Memory B cell (primary cell): ENCODE data around the gene PLD1.
"Not testable (repeated sequence)": the region's sequence is repeated elsewhere in the genome, so short reads cannot be mapped to it uniquely, and the experiment has no call there.

Experiments used
- ATAC-seq: fragments of 150-1000 bp; cut with Tn5 transposase; 2 replicates; pipeline ENCODE4 v1.10.0; 2021; ENCODE audit warnings: low read depth, mild to moderate bottlenecking, moderate library complexity
- DNase-seq, 2 donors: peaks; one replicate each; pipeline ENCODE4 v3.0.0; 2022; ENCODE audit warnings: low spot score in 2 of 2
- H3K27ac Mint-ChIP-seq: one replicate; pipeline ENCODE4 v1.8.0; 2022; ENCODE audit warnings: mild to moderate bottlenecking, moderate library complexity, mixed read lengths
- H3K27me3 Mint-ChIP-seq: one replicate; pipeline ENCODE4 v1.8.0; 2022; ENCODE audit warnings: mixed read lengths
- H3K36me3 Mint-ChIP-seq: one replicate; pipeline ENCODE4 v1.8.0; 2022; ENCODE audit warnings: mild to moderate bottlenecking, mixed read lengths
- H3K4me1 Mint-ChIP-seq: one replicate; pipeline ENCODE4 v1.8.0; 2022; ENCODE audit warnings: mixed read lengths
- H3K4me3 Mint-ChIP-seq: one replicate; pipeline ENCODE4 v1.8.0; 2022; ENCODE audit warnings: mild to moderate bottlenecking, moderate library complexity, mixed read lengths
- H3K9me3 Mint-ChIP-seq: one replicate; pipeline ENCODE4 v1.8.0; 2022; ENCODE audit warnings: mixed read lengths

The PLD1 gene

GRCh38 chr3:171574556-171575240, 235.6 kb downstream of the PLD1 start:
- no peaks in the 10 kb centered on the region for H3K4me1 Mint-ChIP-seq
- no peak for ATAC-seq
- peaks cover 1% of the 10 kb centered on the region for H3K36me3 Mint-ChIP-seq
- H3K27me3 Mint-ChIP-seq = peaks cover 19% of the 10 kb centered on the region
- no peaks in the 10 kb centered on the region for H3K9me3 Mint-ChIP-seq
- H3K4me3 Mint-ChIP-seq = no peak overlapping the region
- DNase-seq = no peak
- no peak overlapping the region for H3K27ac Mint-ChIP-seq

DNA sequence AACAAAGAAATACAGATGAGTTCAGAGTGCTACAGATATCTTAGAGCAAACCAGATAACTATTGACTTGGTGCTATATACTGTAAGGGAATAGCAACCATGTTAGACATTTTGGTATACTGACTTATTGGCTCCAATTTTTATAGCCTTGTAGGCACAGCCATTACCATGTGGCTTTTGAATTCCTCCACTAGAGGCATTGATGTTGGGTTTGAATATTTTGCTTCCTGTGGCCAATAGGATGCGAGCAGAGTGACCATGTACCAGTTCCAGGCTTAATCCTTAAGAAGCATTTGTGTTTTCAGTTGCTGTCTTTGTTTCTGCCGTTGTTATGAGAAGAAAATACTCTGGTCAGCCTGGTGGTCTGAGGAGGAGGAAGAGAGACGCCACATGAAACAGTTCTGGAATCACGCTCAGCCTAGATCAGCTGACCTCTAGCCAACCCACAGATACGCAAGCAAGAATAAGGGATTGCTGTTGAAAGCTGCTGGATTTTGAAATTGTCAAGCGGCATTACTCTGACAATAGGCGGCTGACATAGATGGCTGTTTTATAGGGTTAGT, 240.6 kb downstream of the PLD1 start:
- DNase-seq (no peak), ATAC-seq (no peak)
- Mint-ChIP-seq H3K27me3 (peaks cover 2% of the 10 kb centered on the region), H3K4me3 (no peak overlapping the region), H3K36me3 (no peaks in the 10 kb centered on the region), H3K27ac (no peak overlapping the region), H3K4me1 (no peaks in the 10 kb centered on the region), H3K9me3 (no peaks in the 10 kb centered on the region)

DNA sequence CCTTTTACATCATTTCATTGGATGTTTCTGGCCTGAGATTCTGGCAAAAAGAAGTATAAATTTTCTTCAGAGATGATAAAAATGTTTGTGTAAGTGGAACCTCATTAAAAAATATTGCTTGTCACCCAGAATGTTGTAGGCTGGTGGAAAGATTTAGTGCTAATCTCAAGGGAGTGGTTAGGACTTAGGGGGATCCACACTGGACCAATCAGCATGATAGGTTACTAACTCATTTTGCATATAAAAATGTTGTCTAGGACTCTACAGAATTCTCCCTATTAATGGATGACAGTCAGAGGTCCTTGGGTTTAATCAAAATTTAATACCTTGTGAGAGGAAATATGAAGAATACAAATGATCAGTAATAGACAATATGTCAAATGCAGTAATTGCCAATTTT, 241.5 kb downstream of the PLD1 start:
- Mint-ChIP-seq H3K27ac (no peak overlapping the region), H3K27me3 (peaks cover 2% of the 10 kb centered on the region), H3K36me3 (no peaks in the 10 kb centered on the region), H3K9me3 (no peaks in the 10 kb centered on the region), H3K4me3 (no peak overlapping the region), H3K4me1 (no peaks in the 10 kb centered on the region)
- ATAC-seq (no peak), DNase-seq (no peak)

DNA sequence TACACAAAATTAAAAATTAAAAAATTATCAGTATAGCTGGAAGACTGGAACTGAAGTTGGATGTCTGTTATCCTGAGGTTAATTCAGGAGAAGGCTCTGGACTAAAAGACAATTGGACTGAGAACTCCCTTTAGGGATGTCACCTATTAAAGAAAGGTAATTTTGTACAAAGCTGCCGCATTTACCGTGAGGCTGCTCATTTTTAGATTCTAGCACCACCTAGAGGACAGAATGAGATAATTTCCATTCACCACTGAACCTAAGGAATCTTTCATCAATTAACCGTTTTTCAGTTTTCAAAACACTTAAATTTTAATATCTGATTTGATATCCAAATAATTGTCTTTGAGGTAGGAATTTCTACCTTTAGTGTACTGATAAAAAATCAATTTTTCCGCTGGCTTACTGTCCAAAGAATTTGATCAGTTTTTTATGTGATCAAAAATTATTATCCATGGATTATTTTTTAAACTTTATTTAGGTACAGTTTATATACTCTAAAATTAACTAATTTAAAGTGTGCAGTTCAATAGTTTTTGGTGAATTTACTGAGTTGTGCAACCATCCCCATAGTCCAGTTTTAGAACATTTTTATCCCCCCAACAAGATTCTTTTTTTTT, 243.4 kb downstream of the PLD1 start:
- Mint-ChIP-seq H3K36me3 (no peaks in the 10 kb centered on the region), H3K27ac (no peak overlapping the region), H3K4me1 (no peaks in the 10 kb centered on the region), H3K9me3 (no peaks in the 10 kb centered on the region), H3K4me3 (no peak overlapping the region), H3K27me3 (peaks cover 2% of the 10 kb centered on the region)
- DNase-seq (peak in 1 of 2 donors; percentile 23), ATAC-seq (peak; percentile 47)

- no peaks in the 10 kb centered on the region for H3K36me3 Mint-ChIP-seq
- no peak overlapping the region for H3K4me3 Mint-ChIP-seq
- ATAC-seq (no peak), DNase-seq (no peak)
- no peak overlapping the region for H3K27ac Mint-ChIP-seq
- H3K4me1 Mint-ChIP-seq = no peaks in the 10 kb centered on the region
- peaks cover under 1% of the 10 kb centered on the region for H3K27me3 Mint-ChIP-seq
- no peaks in the 10 kb centered on the region for H3K9me3 Mint-ChIP-seq
These were observed 244.7 kb downstream of the PLD1 start for GRCh38 chr3:171565481-171566058.

GRCh38 chr3:171564748-171565480, 245.4 kb downstream of the PLD1 start:
- Mint-ChIP-seq H3K4me3 (no peak overlapping the region), H3K36me3 (no peaks in the 10 kb centered on the region), H3K9me3 (no peaks in the 10 kb centered on the region), H3K27me3 (no peaks in the 10 kb centered on the region), H3K27ac (no peak overlapping the region), H3K4me1 (no peaks in the 10 kb centered on the region)
- ATAC-seq (no peak), DNase-seq (no peak)

DNA sequence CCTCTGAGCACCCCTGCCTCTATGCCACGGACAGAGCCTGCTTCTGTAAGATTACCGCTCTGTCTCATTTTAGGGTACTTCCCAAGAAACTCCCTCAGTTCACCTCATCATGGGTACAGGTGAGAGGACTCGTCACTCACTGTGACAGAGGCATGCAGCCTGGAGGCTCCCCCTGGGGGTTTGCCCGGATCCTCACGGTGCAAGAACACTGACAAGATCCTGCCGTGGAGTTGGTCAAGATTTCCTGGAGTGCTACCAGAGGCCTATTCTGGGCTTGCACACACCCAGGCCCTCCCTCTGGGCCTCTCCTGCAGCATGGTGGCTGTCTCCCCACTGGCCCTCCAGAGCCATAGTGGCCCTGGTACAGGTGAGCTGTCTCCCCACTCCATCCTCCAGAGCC, 247.0 kb downstream of the PLD1 start:
- H3K27ac Mint-ChIP-seq = no peak overlapping the region
- no peaks in the 10 kb centered on the region for H3K9me3 Mint-ChIP-seq
- no peak overlapping the region for H3K4me3 Mint-ChIP-seq
- no peaks in the 10 kb centered on the region for H3K36me3 Mint-ChIP-seq
- DNase-seq (no peak), ATAC-seq (no peak)
- no peaks in the 10 kb centered on the region for H3K4me1 Mint-ChIP-seq
- no peaks in the 10 kb centered on the region for H3K27me3 Mint-ChIP-seq

DNA sequence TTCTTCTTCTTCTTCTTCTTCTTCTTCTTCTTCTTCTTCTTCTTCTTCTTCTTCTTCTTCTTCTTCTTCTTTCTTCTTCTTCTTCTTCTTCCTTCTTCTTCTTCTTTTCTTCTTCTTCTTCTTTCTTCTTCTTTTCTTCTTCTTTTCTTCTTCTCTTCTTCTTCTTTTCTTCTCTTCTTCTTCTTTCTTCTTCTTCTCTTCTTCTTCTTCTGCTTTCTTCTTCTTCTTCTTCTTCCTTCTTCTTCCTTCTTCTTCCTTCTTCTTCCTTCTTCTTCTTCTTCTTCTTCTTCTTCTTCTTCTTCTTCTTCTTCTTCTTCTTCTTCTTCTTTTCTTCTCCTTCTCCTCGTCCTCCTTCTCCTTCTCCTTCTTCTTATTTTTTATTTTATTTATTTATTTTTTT, 247.8 kb downstream of the PLD1 start:
- DNase-seq, H3K4me3 Mint-ChIP-seq, H3K4me1 Mint-ChIP-seq, H3K36me3 Mint-ChIP-seq, H3K27me3 Mint-ChIP-seq, H3K27ac Mint-ChIP-seq, ATAC-seq, H3K9me3 Mint-ChIP-seq: not testable (repeated sequence)

- H3K4me1 Mint-ChIP-seq = no peaks in the 10 kb centered on the region
- H3K4me3 Mint-ChIP-seq = no peak overlapping the region
- no peak overlapping the region for H3K27ac Mint-ChIP-seq
- no peak for ATAC-seq
- H3K27me3 Mint-ChIP-seq = no peaks in the 10 kb centered on the region
- H3K9me3 Mint-ChIP-seq = no peaks in the 10 kb centered on the region
- H3K36me3 Mint-ChIP-seq = no peaks in the 10 kb centered on the region
- DNase-seq = no peak
These were observed 248.5 kb downstream of the PLD1 start for GRCh38 chr3:171561596-171562323.

DNA sequence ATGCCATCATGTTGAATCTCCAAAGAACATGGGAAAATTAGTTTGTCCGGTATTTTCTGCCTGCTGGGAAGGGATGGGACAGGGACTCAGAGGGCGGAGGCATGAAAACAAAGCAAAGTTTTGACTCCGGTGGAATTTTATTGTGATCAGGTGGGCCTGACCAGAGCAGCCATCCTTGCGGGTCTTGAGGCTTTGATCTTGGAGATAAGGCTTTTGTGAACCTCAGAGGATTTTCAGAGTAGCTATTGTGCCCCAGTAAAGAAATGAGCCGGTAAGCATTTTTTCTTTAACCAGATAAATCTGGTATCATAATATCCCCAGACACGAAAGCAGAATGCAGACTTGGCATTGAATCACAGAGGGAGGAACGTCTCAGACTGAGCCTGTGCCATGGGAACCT, 250.7 kb downstream of the PLD1 start:
- Mint-ChIP-seq H3K27me3 (no peaks in the 10 kb centered on the region), H3K27ac (no peak overlapping the region), H3K4me3 (no peak overlapping the region), H3K9me3 (no peaks in the 10 kb centered on the region), H3K4me1 (no peaks in the 10 kb centered on the region), H3K36me3 (no peaks in the 10 kb centered on the region)
- DNase-seq (no peak), ATAC-seq (no peak)

GRCh38 chr3:171558188-171558696, 252.0 kb downstream of the PLD1 start:
- Mint-ChIP-seq H3K4me1 (no peaks in the 10 kb centered on the region), H3K9me3 (no peaks in the 10 kb centered on the region), H3K27ac (no peak overlapping the region), H3K4me3 (no peak overlapping the region), H3K36me3 (no peaks in the 10 kb centered on the region), H3K27me3 (no peaks in the 10 kb centered on the region)
- no peak for DNase-seq
- no peak for ATAC-seq

- Mint-ChIP-seq H3K27me3 (no peaks in the 10 kb centered on the region), H3K4me1 (no peaks in the 10 kb centered on the region), H3K4me3 (no peak overlapping the region), H3K27ac (no peak overlapping the region), H3K36me3 (no peaks in the 10 kb centered on the region), H3K9me3 (no peaks in the 10 kb centered on the region)
- ATAC-seq (no peak), DNase-seq (no peak)
These were observed 253.1 kb downstream of the PLD1 start for GRCh38 chr3:171557173-171557572.

DNA sequence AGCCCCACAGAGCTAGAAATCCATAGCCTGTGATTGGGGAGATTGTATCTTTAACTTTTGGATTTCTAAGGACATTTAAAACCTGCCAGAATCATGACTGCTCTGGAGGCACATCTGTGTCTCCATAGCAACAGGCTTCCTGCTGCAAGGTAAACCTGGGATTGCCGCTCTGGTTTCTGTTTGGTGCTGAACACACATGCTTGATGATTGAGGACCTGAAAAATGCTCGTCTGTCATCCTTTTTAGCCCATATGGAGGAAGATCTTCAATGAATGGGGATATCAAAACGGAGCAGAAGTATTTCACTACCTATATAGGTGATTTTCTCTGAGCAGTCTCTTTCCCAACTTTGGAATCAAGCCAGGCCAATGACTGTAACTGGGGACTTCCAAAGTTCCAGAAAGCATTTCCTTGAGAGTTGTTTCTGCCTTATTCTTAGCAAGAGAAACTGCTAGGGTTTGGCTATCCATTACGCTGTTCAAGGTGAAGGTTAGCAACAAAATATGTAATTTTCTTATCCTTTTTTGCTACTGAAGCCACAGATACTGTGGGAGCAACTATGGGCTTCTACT, 253.6 kb downstream of the PLD1 start:
- ATAC-seq = no peak
- no peaks in the 10 kb centered on the region for H3K4me1 Mint-ChIP-seq
- H3K4me3 Mint-ChIP-seq = no peak overlapping the region
- no peaks in the 10 kb centered on the region for H3K27me3 Mint-ChIP-seq
- DNase-seq = no peak
- no peak overlapping the region for H3K27ac Mint-ChIP-seq
- H3K9me3 Mint-ChIP-seq = no peaks in the 10 kb centered on the region
- H3K36me3 Mint-ChIP-seq = no peaks in the 10 kb centered on the region
